Measurements from ENCODE around the gene MAD1L1. TPM values are rescaled to one million over a fixed set of nuclear protein-coding genes. Genes with fewer than 3 reads are reported as not detected.

Gene MAD1L1
- total and polyA plus RNA-seq, 2 of the 4 experiments (the other 2 are of a cell fraction), result 29.0 to 40.9 TPM

GRCh38 chr7:2259480-2259879 lies 26.7 kb upstream of the MAD1L1 start:
- dilution Hi-C loops (cut with HindIII; ENCODE audit: low sequenced_read_pairs, unreplicated experiment), result no loop called here
- Histone ChIP-seq H3K9me3 (ENCODE audit: control insufficient read depth, insufficient read depth, low read length) (no peaks in the 10 kb centered on the region), H3K4me3 (ENCODE audit: insufficient read depth, low read depth, low read length) (no peak overlapping the region), H2AK9ac (replicated peaks; ENCODE audit: low read depth, low read length, poor library complexity) (no peak overlapping the region), H3K4me1 (ENCODE audit: control insufficient read depth, insufficient read depth, low read length) (no peaks in the 10 kb centered on the region), H3K23ac (ENCODE audit: low read depth, low read length) (no peak overlapping the region), H3K18ac (ENCODE audit: low read depth, low read length) (no peak overlapping the region), H3K4me2 (ENCODE audit: low read depth, low read length) (no peak overlapping the region), H4K91ac (ENCODE audit: insufficient read depth, low read depth, low read length) (no peak overlapping the region), H2BK5ac (ENCODE audit: low read depth, low read length, poor library complexity, severe bottlenecking) (no peak overlapping the region), H2BK15ac (ENCODE audit: low read depth, low read length) (no peak overlapping the region), H3K14ac (replicated peaks; ENCODE audit: low read depth, low read length) (no peak overlapping the region), H4K20me1 (ENCODE audit: insufficient read depth, low read length) (peaks cover 7% of the 10 kb centered on the region; the same call in 1 of the 2 replicates), H2AK5ac (ENCODE audit: low read depth, low read length) (no peak overlapping the region), H4K5ac (ENCODE audit: low read depth, low read length) (no peak overlapping the region), H2BK120ac (ENCODE audit: low read depth, low read length) (no peak overlapping the region), H3K36me3 (ENCODE audit: control insufficient read depth, insufficient read depth, low read length) (peaks cover 33% of the 10 kb centered on the region), H3K9me1 (ENCODE audit: insufficient read depth, low read length) (0 out of 2 replicates have a peak, but pooled peaks cover 3% of the 10 kb centered on the region), H3K27me3 (ENCODE audit: control insufficient read depth, insufficient read depth, low read length) (no peaks in the 10 kb centered on the region), H3K4ac (ENCODE audit: low read depth, low read length) (no peak overlapping the region), H3K27ac (ENCODE audit: insufficient read depth, low read length) (no peak overlapping the region), H4K8ac (ENCODE audit: low read depth in 2 of 2, low read length in 2 of 2) (no peak overlapping the region), H2AFZ (replicated peaks; ENCODE audit: low read length, poor library complexity) (no peak overlapping the region), H3K79me1 (ENCODE audit: low read depth in 1 of 2, low read length in 2 of 2) (peaks cover 0 to 4% of the 10 kb centered on the region in 2 experiments; a peak in 1 of 4 replicates), H3K9ac (ENCODE audit: low read depth, low read length) (no peak overlapping the region), H3K56ac (ENCODE audit: extremely low read depth, insufficient read depth, low read length) (no peak overlapping the region), H2BK20ac (ENCODE audit: low read depth, low read length) (no peak overlapping the region)
- ATAC-seq (ENCODE audit: low read depth) (no peak), DNase-seq (no peak)
- WGBS, 2 experiments (ENCODE audit: extremely low coverage in 2 of 2, insufficient read length in 1 of 2), result 100% methylated on average over 1 of the region's 9 CpGs; no CpG with 5 or more reads in 1 of the 2 experiments
- CTCF ChIA-PET, result no interaction called here
- intact Hi-C loops (cut with micrococcal nuclease), result no loop called here
- BruUV-seq (replicated peaks), result no TSS peak
- POLR2A ChIA-PET (ENCODE audit: unreplicated experiment), result no interaction called here
- in situ Hi-C loops (cut with MboI; ENCODE audit: low sequenced_read_pairs), result no loop called here
- TF ChIP-seq NFE2L2 (IDR thresholded peaks at IDR 0.05; ENCODE audit: low read depth, low read length) (no peak), MAFK (IDR thresholded peaks at IDR 0.05; ENCODE audit: low read depth, low read length) (no peak), ELK1 (IDR thresholded peaks at IDR 0.05; ENCODE audit: borderline replicate concordance, low read depth, low read length) (no peak), CTCF (conservative IDR thresholded peaks at IDR 0.05; ENCODE audit: low read depth, low read length) (no peak), RAD21 (IDR thresholded peaks at IDR 0.05; ENCODE audit: low read length) (no peak), RCOR1 (IDR thresholded peaks at IDR 0.05; ENCODE audit: insufficient replicate concordance, low read length) (no peak)
